AG10803 (cell line): ENCODE results near the gene CENPT.

ENCODE experiments used
- DNase-seq: peaks from one replicate; pipeline ENCODE4 v3.0.0; 2010; ENCODE audit warnings: low read depth
- H3K4me3 ChIP-seq: 2 replicates; pipeline ENCODE4 v1.5.1; 2011; ENCODE audit warnings: mild to moderate bottlenecking, low read length, control low read depth
- TF ChIP-seq, protein P1 (sequence below): conservative IDR thresholded peaks from 2 replicates; pipeline ENCODE4 v1.5.1; 2011; ENCODE audit warnings: mild to moderate bottlenecking, low read length, control low read depth, inconsistent platforms

CENPT gene

GRCh38 chr16:67801241-67801640 is 46.3 kb downstream of the CENPT start:
- TF ChIP-seq, protein P1, sequence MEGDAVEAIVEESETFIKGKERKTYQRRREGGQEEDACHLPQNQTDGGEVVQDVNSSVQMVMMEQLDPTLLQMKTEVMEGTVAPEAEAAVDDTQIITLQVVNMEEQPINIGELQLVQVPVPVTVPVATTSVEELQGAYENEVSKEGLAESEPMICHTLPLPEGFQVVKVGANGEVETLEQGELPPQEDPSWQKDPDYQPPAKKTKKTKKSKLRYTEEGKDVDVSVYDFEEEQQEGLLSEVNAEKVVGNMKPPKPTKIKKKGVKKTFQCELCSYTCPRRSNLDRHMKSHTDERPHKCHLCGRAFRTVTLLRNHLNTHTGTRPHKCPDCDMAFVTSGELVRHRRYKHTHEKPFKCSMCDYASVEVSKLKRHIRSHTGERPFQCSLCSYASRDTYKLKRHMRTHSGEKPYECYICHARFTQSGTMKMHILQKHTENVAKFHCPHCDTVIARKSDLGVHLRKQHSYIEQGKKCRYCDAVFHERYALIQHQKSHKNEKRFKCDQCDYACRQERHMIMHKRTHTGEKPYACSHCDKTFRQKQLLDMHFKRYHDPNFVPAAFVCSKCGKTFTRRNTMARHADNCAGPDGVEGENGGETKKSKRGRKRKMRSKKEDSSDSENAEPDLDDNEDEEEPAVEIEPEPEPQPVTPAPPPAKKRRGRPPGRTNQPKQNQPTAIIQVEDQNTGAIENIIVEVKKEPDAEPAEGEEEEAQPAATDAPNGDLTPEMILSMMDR, result no peak
- H3K4me3 ChIP-seq, result no peak overlapping the region
- no peak for DNase-seq

DNA sequence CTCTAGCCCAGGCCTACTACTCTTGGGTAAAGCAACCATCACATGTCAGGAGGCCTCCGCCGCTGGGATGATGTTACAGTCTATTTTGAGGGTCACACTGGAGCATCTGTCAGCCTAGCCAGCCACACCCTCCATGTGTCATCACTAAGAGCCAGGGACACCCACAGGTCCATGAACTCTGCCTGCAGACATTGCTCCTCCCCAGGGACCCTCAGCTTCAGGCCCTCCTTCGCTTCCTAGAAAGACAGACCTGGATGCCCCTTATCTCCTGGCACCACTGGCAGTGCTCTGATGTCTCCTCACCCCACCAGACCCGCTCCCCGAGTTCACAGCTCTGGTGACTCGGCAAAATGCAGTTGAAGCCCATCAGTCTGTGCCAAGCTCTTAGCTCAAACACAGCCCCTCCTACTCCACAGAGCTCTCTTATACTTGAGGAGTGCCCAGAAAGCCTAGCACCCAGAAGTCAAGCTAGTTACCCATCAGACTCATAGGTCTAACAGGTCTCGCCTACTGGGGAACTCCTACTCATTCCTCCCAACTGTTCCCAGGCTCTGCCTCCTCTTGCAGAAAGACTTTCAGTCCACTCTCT is 47.1 kb downstream of the CENPT start:
- TF ChIP-seq, protein P1, result no peak
- H3K4me3 ChIP-seq, result no peak overlapping the region
- peak; percentile 11 for DNase-seq

DNA sequence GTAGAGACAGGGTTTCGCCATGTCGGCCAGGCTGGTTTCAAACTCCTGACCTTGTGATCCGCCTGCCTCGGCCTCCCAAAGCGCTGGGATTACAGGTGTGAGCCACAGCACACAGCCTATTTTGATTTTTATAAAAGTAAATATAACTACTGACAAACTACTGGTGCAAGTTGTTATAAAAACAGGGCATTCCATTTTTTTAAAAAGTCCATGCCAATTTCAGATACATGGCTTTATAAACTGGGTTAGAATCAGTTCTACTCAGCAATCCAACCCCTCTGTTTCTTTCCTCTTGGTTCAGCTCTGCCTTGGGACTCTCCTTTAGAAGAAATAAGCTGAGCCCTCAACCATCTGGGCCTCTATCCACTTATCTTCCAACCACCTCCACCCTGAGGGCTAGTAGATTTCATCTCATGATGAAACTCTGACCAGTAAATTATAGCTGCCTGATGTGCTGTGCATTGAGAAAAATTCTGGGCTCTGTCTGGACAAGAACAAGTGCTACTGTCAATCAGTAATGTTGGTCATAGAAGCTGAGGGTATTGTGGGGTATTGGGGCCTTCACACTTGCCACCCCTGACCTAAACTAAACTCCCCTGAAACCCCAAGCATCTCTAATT is 51.3 kb downstream of the CENPT start:
- DNase-seq, result no peak
- TF ChIP-seq, protein P1, result no peak
- H3K4me3 ChIP-seq, result no peak overlapping the region

- TF ChIP-seq, protein P1, result no peak
- DNase-seq, result no peak
- H3K4me3 ChIP-seq, result no peak overlapping the region
Measured at GRCh38 chr16:67790071-67790470, 57.4 kb downstream of the CENPT start.

- TF ChIP-seq, protein P1, result no peak
- DNase-seq, result no peak
- H3K4me3 ChIP-seq, result no peak overlapping the region
Measured at GRCh38 chr16:67786491-67786890, 61.0 kb downstream of the CENPT start.

- TF ChIP-seq, protein P1, result no peak
- no peak overlapping the region for H3K4me3 ChIP-seq
- no peak for DNase-seq
Measured at GRCh38 chr16:67783353-67783725, 64.2 kb downstream of the CENPT start.
